ENCODE measurements around the gene DNAL1.
"Not testable (repeated sequence)": the region's sequence is repeated elsewhere in the genome, so short reads cannot be mapped to it uniquely, and the experiment has no call there.

Gene DNAL1

GRCh38 chr14:73644531-73645247, at the start of gene DNAL1:
Gene DNAL1, plus strand, starts transcription at chr14:73644986. Its CDS starts 54 bp downstream, at chr14:73645040.
- peak; percentile 86 to 92 for DNase-seq

GRCh38 chr14:73599499-73599898, 45.3 kb upstream of the DNAL1 start:
- DNase-seq = no peak

GRCh38 chr14:73602994-73603393, 41.8 kb upstream of the DNAL1 start:
- no peak for DNase-seq

- no peak for DNase-seq
Observed at GRCh38 chr14:73606271-73606670, 38.5 kb upstream of the DNAL1 start.

GRCh38 chr14:73607241-73607640, 37.5 kb upstream of the DNAL1 start:
- no peak for DNase-seq

- no peak for DNase-seq
Observed at GRCh38 chr14:73610687-73611086, 34.1 kb upstream of the DNAL1 start.

GRCh38 chr14:73612339-73613045, 32.3 kb upstream of the DNAL1 start, which contains the start of gene ACOT6:
Gene ACOT6, plus strand, starts transcription at chr14:73612517. Its CDS starts 55 bp downstream, at chr14:73612572.
- DNase-seq = peak; percentile 70 to 72

- DNase-seq = peak; percentile 29 to 35
Observed at GRCh38 chr14:73613046-73613383, 31.8 kb upstream of the DNAL1 start.

- DNase-seq = no peak
Observed at GRCh38 chr14:73613419-73613963, 31.3 kb upstream of the DNAL1 start.

GRCh38 chr14:73616831-73617230, 28.0 kb upstream of the DNAL1 start:
- no peak for DNase-seq

GRCh38 chr14:73619524-73619923, 25.3 kb upstream of the DNAL1 start:
- no peak for DNase-seq

- no peak for DNase-seq
Observed at GRCh38 chr14:73620268-73620667, 24.5 kb upstream of the DNAL1 start.

- DNase-seq = no peak
Observed at GRCh38 chr14:73623504-73624054, 21.2 kb upstream of the DNAL1 start.

GRCh38 chr14:73625706-73626105, 19.1 kb upstream of the DNAL1 start:
- DNase-seq = no peak

- DNase-seq = no peak
Observed at GRCh38 chr14:73627151-73627558, 17.6 kb upstream of the DNAL1 start.

- DNase-seq = no peak
Observed at GRCh38 chr14:73630009-73630780, 14.6 kb upstream of the DNAL1 start.

- peak; percentile 46 to 73 for DNase-seq
Observed at GRCh38 chr14:73633116-73634010, 11.4 kb upstream of the DNAL1 start.

- no peak for DNase-seq
Observed at GRCh38 chr14:73634011-73634833, 10.6 kb upstream of the DNAL1 start.

GRCh38 chr14:73636355-73636754, 8.4 kb upstream of the DNAL1 start:
- DNase-seq = not testable (repeated sequence)

- DNase-seq = no peak
Observed at GRCh38 chr14:73637830-73638229, 7.0 kb upstream of the DNAL1 start.

- no peak for DNase-seq
Observed at GRCh38 chr14:73640796-73641365, 3.9 kb upstream of the DNAL1 start.
